ENCODE results near the gene RBM42.
A peak's percentile ranks its signal among the peaks of the same experiment; 100 is the strongest.
"Not testable (repeated sequence)": the region's sequence is repeated elsewhere in the genome, so short reads cannot be mapped to it uniquely, and the experiment has no call there.

The RBM42 gene

GRCh38 chr19:35628565-35629331 lies at the start of gene RBM42:
RBM42 (plus strand) TSS chr19:35629036; CDS start chr19:35629154, 118 bp downstream.
- DNase-seq = peak; percentile 99

GRCh38 chr19:35582760-35583159 lies 46.1 kb upstream of the RBM42 start:
- no peak for DNase-seq

GRCh38 chr19:35585848-35586247 lies 43.0 kb upstream of the RBM42 start, which contains the start of gene PMIS2:
PMIS2 (plus strand) TSS chr19:35586173; CDS start chr19:35586260, 87 bp downstream.
- DNase-seq = no peak

GRCh38 chr19:35587321-35587720 lies 41.5 kb upstream of the RBM42 start:
- no peak for DNase-seq

- no peak for DNase-seq
Observed at GRCh38 chr19:35590875-35591274, 38.0 kb upstream of the RBM42 start.

- peak; percentile 48 to 73 for DNase-seq
Observed at GRCh38 chr19:35592226-35592625, 36.6 kb upstream of the RBM42 start.

GRCh38 chr19:35595026-35595425 lies 33.8 kb upstream of the RBM42 start:
- not testable (repeated sequence) for DNase-seq

GRCh38 chr19:35595928-35596327 lies 32.9 kb upstream of the RBM42 start:
- no peak for DNase-seq

GRCh38 chr19:35596366-35596999 lies 32.4 kb upstream of the RBM42 start:
- no peak for DNase-seq

- DNase-seq = no peak
Observed at GRCh38 chr19:35601971-35602370, 26.9 kb upstream of the RBM42 start.

GRCh38 chr19:35604436-35604835 lies 24.4 kb upstream of the RBM42 start:
- DNase-seq = not testable (repeated sequence)

GRCh38 chr19:35607170-35607569 lies 21.7 kb upstream of the RBM42 start:
- DNase-seq = not testable (repeated sequence)

- DNase-seq = no peak
Observed at GRCh38 chr19:35607661-35608060, 21.2 kb upstream of the RBM42 start.

GRCh38 chr19:35608251-35608650 lies 20.6 kb upstream of the RBM42 start:
- DNase-seq = peak; percentile 2 to 21

- DNase-seq = no peak
Observed at GRCh38 chr19:35609851-35610353, 18.9 kb upstream of the RBM42 start.

GRCh38 chr19:35612224-35612558 lies 16.6 kb upstream of the RBM42 start:
- no peak for DNase-seq

- peak; percentile 86 to 87 for DNase-seq
Observed at GRCh38 chr19:35612559-35613321, 16.1 kb upstream of the RBM42 start, which contains the start of gene HAUS5. HAUS5 (plus strand) TSS chr19:35612735; CDS start chr19:35612795, 60 bp downstream.

- no peak for DNase-seq
Observed at GRCh38 chr19:35613574-35613973, 15.3 kb upstream of the RBM42 start.

GRCh38 chr19:35615036-35615435 lies 13.8 kb upstream of the RBM42 start:
- DNase-seq = no peak

- DNase-seq = no peak
Observed at GRCh38 chr19:35618857-35619256, 10.0 kb upstream of the RBM42 start.

GRCh38 chr19:35619290-35619923 lies 9.4 kb upstream of the RBM42 start:
- DNase-seq = no peak

GRCh38 chr19:35620001-35620400 lies 8.8 kb upstream of the RBM42 start:
- DNase-seq = no peak

GRCh38 chr19:35621708-35622107 lies 7.1 kb upstream of the RBM42 start:
- DNase-seq = no peak

Data from Kasumi-1 (cell line).